H1 (cell line): Measurements from ENCODE around the gene DAPL1. TPM values are rescaled to one million over a fixed set of nuclear protein-coding genes. Genes with fewer than 3 reads are reported as not detected.

Source experiments
- ASH2L ChIP-seq: fragments of 200-600, 300-600 bp; sonication (generic); IDR thresholded peaks from one replicate; pipeline ENCODE4 v1.7.1; 2017; ENCODE audit warnings: low read length
- CBX5 ChIP-seq: fragments of 300-800, 300-1000 bp; sonication (generic); IDR thresholded peaks from 2 replicates; pipeline ENCODE4 v1.7.1; 2016; ENCODE audit warnings: antibody characterized with exemption, low read length, low read depth
- polyA plus RNA-seq, 7 experiments: library from polyadenylated mRNA; depleted of rRNA in 3 of 7; stranded (reverse) in 5 of 7; unstranded in 2 of 7; fragments of >200 nt in 5 of 7; fragments of 200-250 nt in 2 of 7; gene quantifications; 1 replicate in 5 of 7; 2 replicates in 1 of 7; 4 replicates in 1 of 7; pipeline versions ENCODE4 v1.2.1 to v1.2.3, GENCODE V29; 2011 to 2013; ENCODE audit warnings: missing spikeins in 2 of 7, mixed read lengths in 2 of 7
- total RNA-seq: library from RNA; stranded (reverse); fragmentation: NEBNext Ultra II Directional; extraction: Animal tissue kit (Norgen Biotek cat#: 25700); gene quantifications from 2 replicates; pipeline ENCODE4 v1.2.1, GENCODE V29; 2021

DAPL1 gene
- total and polyA plus RNA-seq, 2 of the 8 experiments (the other 6 are each of a cell fraction or from before 2014, with no cell fraction given), result not detected

DNA sequence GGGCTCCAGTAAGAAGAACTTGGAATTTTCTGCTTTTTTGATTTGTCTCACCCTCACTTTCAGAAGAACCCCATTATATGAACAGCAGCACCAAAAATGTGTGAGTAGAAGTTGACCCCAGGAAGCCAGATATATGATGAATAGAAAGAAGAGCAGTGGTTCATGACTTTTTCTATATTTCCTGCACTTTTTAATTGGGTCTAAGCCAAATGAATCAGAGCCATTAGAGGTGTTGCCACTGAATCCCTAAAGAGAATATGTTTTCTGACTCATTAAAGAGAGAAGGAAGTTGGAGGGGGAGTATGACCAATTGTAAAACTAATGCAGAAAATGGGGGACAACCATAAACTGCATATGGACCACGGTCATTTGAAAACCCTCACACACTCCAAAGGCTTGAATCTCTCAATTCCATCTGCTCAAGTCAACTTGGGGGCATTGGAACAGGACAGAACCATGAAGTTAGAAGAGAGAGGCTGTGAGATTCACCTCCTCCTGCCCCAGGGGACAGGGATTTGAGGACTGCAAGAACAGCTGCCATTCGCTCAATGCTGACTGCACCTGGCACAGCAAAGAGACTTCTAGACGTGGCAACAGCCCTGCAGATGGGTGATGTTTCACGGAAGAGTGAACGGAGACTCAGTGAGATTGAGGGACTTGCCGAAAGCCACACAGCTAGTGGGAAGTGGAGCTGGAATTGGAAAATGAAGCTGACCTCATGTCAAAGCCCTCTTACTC lies 3.0 kb downstream of the DAPL1 start (continued):
- TF ChIP-seq CBX5 (no peak), ASH2L (no peak)
- TF ChIP-seq, all 59 proteins: peak for 0
